ENCODE measurements around the gene COBLL1. TPM values are rescaled to one million over a fixed set of nuclear protein-coding genes. Genes with fewer than 3 reads are reported as not detected.

COBLL1 gene
- total RNA-seq, 1 donor from 2014 or later, result 119 TPM

DNA sequence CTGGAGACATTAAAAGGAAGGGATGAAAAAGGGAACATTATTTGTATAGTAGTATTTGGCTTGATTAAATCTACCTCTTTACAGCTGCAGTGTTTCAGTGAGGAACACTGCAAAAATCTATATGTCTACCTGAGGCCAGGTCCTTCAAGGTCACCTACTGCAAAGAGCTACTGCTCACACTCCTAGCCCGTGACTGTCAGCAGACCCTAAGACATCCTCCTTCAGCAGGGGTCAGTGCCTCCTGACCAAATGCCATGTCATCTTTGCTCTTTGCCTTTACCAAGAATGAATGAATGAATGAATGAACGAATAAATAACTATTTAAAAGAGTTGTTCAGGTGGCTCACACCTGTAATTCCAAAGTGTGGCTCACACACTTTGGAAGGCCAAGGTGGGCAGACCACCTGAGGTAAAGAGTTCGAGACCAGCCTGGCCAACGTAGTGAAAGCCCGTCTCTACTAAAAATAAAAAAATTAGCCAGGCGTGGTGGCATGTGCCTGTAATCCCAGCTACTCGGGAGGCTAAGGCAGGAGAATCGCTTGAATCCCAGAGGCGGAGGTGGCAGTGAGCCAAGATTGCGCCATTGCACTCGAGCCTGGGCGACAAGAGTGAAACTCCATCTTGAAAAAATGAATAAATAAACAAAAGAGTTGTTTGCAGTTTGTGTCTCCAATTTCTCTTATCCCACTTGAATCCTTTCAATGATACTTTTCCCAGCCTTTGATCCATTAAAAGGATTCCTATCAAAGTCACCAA, 136.0 kb downstream of the COBLL1 start:
- ATAC-seq, result no peak
- intact Hi-C loops (cut with DNase I), result no loop called here
- DNase-seq (ENCODE audit: low spot score), result peak; percentile 59

DNA sequence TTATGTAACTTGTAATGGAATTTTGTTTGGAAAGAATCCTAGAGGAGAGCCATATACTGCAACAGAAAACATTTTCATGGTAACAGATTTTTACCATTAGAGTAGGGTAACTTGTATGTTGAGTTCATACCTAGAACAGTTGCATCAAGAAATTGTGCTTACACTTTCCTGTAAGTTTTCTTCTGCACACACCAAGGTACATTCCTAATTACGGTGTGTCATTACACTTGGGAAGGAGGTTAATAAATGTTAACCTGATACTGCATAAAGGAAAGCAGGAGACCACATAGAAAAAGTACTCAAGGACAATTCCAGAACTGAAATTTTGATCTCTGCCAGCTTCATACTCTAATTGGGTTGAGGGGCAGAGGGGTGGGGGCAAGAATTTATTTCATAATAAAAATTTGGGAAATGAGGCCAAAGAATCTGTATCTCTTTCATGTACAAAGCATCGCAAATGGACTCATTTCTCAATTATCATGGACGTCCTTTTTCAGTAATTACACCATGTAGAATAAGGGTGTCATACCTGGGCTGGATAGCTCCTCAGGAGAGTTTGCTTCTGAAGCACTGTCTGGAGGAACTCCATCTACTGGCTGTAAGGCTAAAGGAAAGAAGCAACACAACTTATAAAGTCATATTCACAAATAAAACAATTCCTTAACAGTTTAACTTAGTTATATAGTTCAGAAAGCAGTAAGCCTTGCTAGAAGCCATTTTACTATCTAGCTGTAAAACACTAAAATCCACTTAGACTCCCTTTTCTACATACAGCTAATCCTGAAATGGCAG, 137.5 kb downstream of the COBLL1 start:
- intact Hi-C loops (cut with DNase I), result no loop called here
- ATAC-seq (no peak), DNase-seq (ENCODE audit: low spot score) (no peak)

- no peak for DNase-seq (ENCODE audit: low spot score)
- intact Hi-C loops (cut with DNase I), result no loop called here
- no peak for ATAC-seq
These were observed 140.1 kb downstream of the COBLL1 start for GRCh38 chr2:164701565-164701964.

GRCh38 chr2:164700390-164700789, 141.2 kb downstream of the COBLL1 start:
- DNase-seq (ENCODE audit: low spot score) (no peak), ATAC-seq (no peak)
- intact Hi-C loops (cut with DNase I), result no loop called here

- no peak for ATAC-seq
- intact Hi-C loops (cut with DNase I), result no loop called here
These were observed 143.7 kb downstream of the COBLL1 start for GRCh38 chr2:164697688-164698461.

GRCh38 chr2:164696634-164697033, 145.0 kb downstream of the COBLL1 start:
- ATAC-seq, result no peak
- no peak for DNase-seq (ENCODE audit: low spot score)
- intact Hi-C loops (cut with DNase I), result no loop called here

More at GRCh38 chr2:164697688-164698461, 143.7 kb downstream of the COBLL1 start:
- no peak for DNase-seq (ENCODE audit: low spot score)

- DNase-seq (ENCODE audit: low spot score) (no peak), ATAC-seq (no peak)
- intact Hi-C loops (cut with DNase I), result no loop called here
These were observed 147.3 kb downstream of the COBLL1 start for GRCh38 chr2:164694275-164694695.

- DNase-seq (ENCODE audit: low spot score), result no peak
- no peak for ATAC-seq
- intact Hi-C loops (cut with DNase I), result no loop called here
These were observed 147.8 kb downstream of the COBLL1 start for GRCh38 chr2:164693834-164694233.

DNA sequence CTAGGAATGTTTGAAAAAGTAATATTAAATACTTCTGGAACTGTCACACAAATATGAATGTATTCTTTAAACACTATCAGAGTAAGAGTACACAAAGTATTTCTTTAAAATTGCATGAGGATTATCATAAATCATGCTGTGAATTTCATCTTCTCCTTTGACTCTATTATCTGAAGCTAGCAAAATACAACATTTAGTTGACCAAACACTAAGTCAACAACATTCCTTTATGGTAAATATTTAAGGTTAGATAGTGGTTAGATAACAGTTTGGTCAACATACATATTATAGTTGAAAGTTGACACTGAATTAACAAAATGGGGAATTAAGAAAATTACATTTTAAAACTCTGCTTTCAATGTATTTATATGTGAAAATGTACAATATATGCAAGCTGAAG, 148.2 kb downstream of the COBLL1 start:
- intact Hi-C loops (cut with DNase I), result no loop called here
- no peak for ATAC-seq

DNA sequence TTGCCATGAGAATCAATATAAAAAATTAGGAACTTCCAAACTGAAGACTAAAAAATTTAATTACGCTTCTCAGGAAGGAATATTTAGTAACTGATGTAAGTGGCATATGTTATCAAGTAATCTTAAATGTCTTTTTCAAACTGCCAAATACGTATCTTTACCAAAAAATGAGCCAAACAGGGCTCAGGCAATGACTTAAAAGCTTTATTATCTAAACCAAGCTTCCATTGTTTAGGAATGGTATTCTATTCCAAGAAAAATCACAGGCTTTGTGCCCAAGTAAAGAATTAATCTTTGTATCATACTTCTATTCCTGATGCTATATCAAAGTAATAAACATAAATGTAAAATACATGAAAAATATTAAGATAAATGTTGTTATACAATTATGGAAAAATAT, 148.7 kb downstream of the COBLL1 start:
- ATAC-seq, result no peak
- DNase-seq (ENCODE audit: low spot score), result no peak
- intact Hi-C loops (cut with DNase I), result no loop called here

More for the DNA sequence above, 148.2 kb downstream of the COBLL1 start:
- no peak for DNase-seq (ENCODE audit: low spot score)

GRCh38 chr2:164692114-164692513, 149.5 kb downstream of the COBLL1 start:
- ATAC-seq (no peak), DNase-seq (ENCODE audit: low spot score) (no peak)
- intact Hi-C loops (cut with DNase I), result no loop called here

DNA sequence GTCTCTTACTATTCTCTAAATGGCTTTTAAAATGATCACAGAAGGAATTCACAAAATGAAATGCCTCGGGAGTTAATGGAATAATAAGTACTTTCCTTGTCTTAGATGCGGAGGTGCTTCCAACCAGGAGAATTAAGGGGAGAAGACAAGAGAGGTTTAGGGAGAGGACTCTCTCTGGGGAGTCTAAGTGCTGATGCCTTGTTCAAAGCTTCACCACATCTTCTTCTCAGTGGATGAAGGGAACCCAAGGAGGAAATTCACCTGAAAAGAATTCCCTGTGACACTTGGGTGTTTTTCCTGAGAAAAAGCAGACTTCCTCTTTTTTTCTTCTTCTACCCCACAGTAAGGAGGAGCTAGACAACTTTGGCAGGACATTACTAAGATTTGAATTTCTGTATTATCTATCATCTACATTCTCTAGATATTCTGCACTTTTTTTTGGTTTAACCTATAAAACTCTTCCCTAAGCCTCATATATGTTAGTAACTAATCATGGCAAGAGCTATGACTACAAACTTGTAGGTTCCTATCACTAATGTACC, 150.2 kb downstream of the COBLL1 start:
- no peak for DNase-seq (ENCODE audit: low spot score)
- intact Hi-C loops (cut with DNase I), result no loop called here
- no peak for ATAC-seq

DNA sequence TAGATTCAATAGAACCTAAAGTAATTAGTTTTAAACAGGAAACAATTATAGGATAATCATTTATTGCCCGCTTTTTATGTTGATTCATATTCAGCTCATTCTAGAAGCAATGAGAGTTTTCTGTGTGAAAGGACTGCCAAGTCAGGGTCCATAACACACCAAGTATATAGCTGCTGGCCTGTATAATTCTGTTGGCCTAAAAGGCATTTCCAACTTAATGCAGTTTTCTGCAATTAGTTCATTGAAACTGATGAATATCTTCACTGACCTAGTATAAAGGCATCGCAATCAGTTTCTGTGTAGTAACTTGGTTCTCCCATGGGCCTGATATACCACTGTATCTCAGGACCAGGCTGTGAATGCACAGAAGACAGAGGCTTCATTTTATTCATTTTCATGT, 151.3 kb downstream of the COBLL1 start:
- DNase-seq (ENCODE audit: low spot score), result no peak
- intact Hi-C loops (cut with DNase I), result no loop called here
- no peak for ATAC-seq

DNA sequence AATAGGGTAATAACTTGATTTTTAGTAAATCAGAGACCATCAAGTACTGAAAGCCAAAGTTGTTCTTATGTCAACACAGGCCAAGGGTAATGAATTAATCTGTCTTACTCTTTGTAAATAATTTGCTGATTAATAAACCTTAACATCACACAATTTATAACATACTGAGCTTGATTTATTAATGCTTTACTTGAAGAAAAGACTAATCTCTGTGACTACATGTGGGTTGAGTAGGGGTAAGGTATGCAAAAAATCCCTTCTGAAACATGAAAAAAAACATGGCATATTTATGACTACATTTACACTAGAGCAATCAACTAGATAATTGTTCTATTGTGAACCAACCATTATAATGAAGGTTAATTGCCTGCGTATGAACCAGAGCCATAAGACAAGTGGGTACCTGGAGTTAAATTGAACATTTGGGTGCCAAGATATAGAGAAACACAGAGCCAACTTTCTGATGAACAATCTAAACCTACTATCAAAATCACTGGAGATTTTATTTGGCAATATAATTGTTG, 152.7 kb downstream of the COBLL1 start:
- DNase-seq (ENCODE audit: low spot score) (no peak), ATAC-seq (no peak)
- intact Hi-C loops (cut with DNase I), result no loop called here

- DNase-seq (ENCODE audit: low spot score) (no peak), ATAC-seq (no peak)
- intact Hi-C loops (cut with DNase I), result no loop called here
These were observed 160.6 kb downstream of the COBLL1 start for GRCh38 chr2:164681009-164681408.

- ATAC-seq (no peak), DNase-seq (ENCODE audit: low spot score) (no peak)
- intact Hi-C loops (cut with DNase I), result no loop called here
These were observed 162.9 kb downstream of the COBLL1 start for GRCh38 chr2:164678631-164679149.

DNA sequence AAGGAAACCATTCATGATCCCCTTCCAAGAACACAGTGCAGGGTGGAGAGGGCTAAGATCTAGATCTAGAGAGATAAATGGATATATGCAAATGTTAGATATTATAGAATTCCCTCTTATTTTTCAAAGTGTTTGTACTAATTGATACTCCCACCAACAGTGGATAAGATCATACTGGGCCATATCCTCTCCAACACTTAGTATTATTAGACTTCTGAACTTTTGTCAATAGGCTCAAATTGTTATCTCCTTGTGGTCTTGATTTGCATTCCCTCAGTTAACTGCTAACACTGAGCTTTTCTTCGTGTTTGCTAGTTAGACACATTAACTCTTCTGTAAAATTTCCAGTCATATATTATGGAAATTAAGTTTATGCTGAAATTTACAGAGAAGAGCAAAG, 163.9 kb downstream of the COBLL1 start:
- intact Hi-C loops (cut with DNase I), result no loop called here
- DNase-seq (ENCODE audit: low spot score) (no peak), ATAC-seq (no peak)

GRCh38 chr2:164677271-164677670, 164.4 kb downstream of the COBLL1 start:
- ATAC-seq, result no peak
- intact Hi-C loops (cut with DNase I), result no loop called here
- no peak for DNase-seq (ENCODE audit: low spot score)

GRCh38 chr2:164675687-164676086, 165.9 kb downstream of the COBLL1 start:
- DNase-seq (ENCODE audit: low spot score) (no peak), ATAC-seq (no peak)
- intact Hi-C loops (cut with DNase I), result no loop called here
